GM18907 (cell line): Measurements from ENCODE around the gene PLCL1.

Experiments used
- ATAC-seq: cut with Tn5 transposase; IDR thresholded peaks from one replicate; pipeline ENCODE4 v1.9.1; 2021; ENCODE audit warnings: mild to moderate bottlenecking, moderate library complexity; ENCODE audit not compliant: unreplicated experiment

Gene PLCL1

GRCh38 chr2:197883354-197884032, 79.1 kb downstream of the PLCL1 start:
- no peak for ATAC-seq

GRCh38 chr2:197884252-197884651, 79.9 kb downstream of the PLCL1 start:
- ATAC-seq: no peak

GRCh38 chr2:197885126-197885525, 80.7 kb downstream of the PLCL1 start:
- ATAC-seq: no peak

- ATAC-seq: no peak
Measured at GRCh38 chr2:197885587-197885986, 81.2 kb downstream of the PLCL1 start.

GRCh38 chr2:197888321-197888720, 83.9 kb downstream of the PLCL1 start:
- ATAC-seq: no peak

GRCh38 chr2:197889041-197889440, 84.6 kb downstream of the PLCL1 start:
- peak; percentile 100 for ATAC-seq

- ATAC-seq: no peak
Measured at GRCh38 chr2:197890168-197890567, 85.8 kb downstream of the PLCL1 start.

- no peak for ATAC-seq
Measured at GRCh38 chr2:197891897-197892442, 87.6 kb downstream of the PLCL1 start.

GRCh38 chr2:197893403-197894177, 89.2 kb downstream of the PLCL1 start:
- no peak for ATAC-seq

- ATAC-seq: no peak
Measured at GRCh38 chr2:197894751-197895274, 90.4 kb downstream of the PLCL1 start.

- no peak for ATAC-seq
Measured at GRCh38 chr2:197897960-197898678, 93.7 kb downstream of the PLCL1 start.

- ATAC-seq: no peak
Measured at GRCh38 chr2:197904446-197904845, 100.1 kb downstream of the PLCL1 start.

GRCh38 chr2:197908156-197908555, 103.8 kb downstream of the PLCL1 start:
- no peak for ATAC-seq

- ATAC-seq: no peak
Measured at GRCh38 chr2:197908990-197909776, 104.8 kb downstream of the PLCL1 start.

GRCh38 chr2:197911667-197912066, 107.3 kb downstream of the PLCL1 start:
- no peak for ATAC-seq

- ATAC-seq: no peak
Measured at GRCh38 chr2:197913084-197913483, 108.7 kb downstream of the PLCL1 start.

GRCh38 chr2:197914778-197915177, 110.4 kb downstream of the PLCL1 start:
- no peak for ATAC-seq

GRCh38 chr2:197915548-197916265, 111.3 kb downstream of the PLCL1 start:
- no peak for ATAC-seq

- no peak for ATAC-seq
Measured at GRCh38 chr2:197919487-197919886, 115.1 kb downstream of the PLCL1 start.

- ATAC-seq: no peak
Measured at GRCh38 chr2:197920088-197920487, 115.7 kb downstream of the PLCL1 start.
